Stimulated activated naive B cell treated with anti-CD40 and anti-IgM and Interleukin-4, amounts not matched to agents 10 μg/mL and 1 μg/mL and 100 μg/mL, for 72 hours (primary cell): ENCODE results near the gene PRR16.
A peak's percentile ranks its signal among the peaks of the same experiment; 100 is the strongest.
"Not testable (repeated sequence)": the region's sequence is repeated elsewhere in the genome, so short reads cannot be mapped to it uniquely, and the experiment has no call there.

ENCODE experiments used
- ATAC-seq, 2 donors: fragments of 150-1000 bp; cut with Tn5 transposase; replicated peaks; 2 replicates each; pipeline ENCODE4 v1.10.0; 2021; ENCODE audit warnings: moderate library complexity in 1 of 2
- DNase-seq: peaks from one replicate; pipeline ENCODE4 v3.0.0; 2021
- H3K27ac Mint-ChIP-seq: one replicate; pipeline ENCODE4 v1.8.0; 2022; ENCODE audit warnings: mild to moderate bottlenecking, mixed read lengths
- H3K27me3 Mint-ChIP-seq, 2 donors: one replicate each; pipeline ENCODE4 v1.8.0; 2022; ENCODE audit warnings: mixed read lengths in 2 of 2
- H3K36me3 Mint-ChIP-seq, 2 donors: one replicate each; pipeline ENCODE4 v1.8.0; 2022; ENCODE audit warnings: mixed read lengths in 2 of 2, mild to moderate bottlenecking in 1 of 2
- H3K4me1 Mint-ChIP-seq, 2 donors: one replicate each; pipeline ENCODE4 v1.8.0; 2022; ENCODE audit warnings: mixed read lengths in 2 of 2, mild to moderate bottlenecking in 1 of 2
- H3K4me3 Mint-ChIP-seq, 2 donors: one replicate each; pipeline ENCODE4 v1.8.0; 2022; ENCODE audit warnings: mild to moderate bottlenecking in 2 of 2, mixed read lengths in 2 of 2, moderate library complexity in 1 of 2
- H3K9me3 Mint-ChIP-seq, 2 donors: one replicate each; pipeline ENCODE4 v1.8.0; 2022; ENCODE audit warnings: mixed read lengths in 2 of 2, mild to moderate bottlenecking in 1 of 2

PRR16 gene

DNA sequence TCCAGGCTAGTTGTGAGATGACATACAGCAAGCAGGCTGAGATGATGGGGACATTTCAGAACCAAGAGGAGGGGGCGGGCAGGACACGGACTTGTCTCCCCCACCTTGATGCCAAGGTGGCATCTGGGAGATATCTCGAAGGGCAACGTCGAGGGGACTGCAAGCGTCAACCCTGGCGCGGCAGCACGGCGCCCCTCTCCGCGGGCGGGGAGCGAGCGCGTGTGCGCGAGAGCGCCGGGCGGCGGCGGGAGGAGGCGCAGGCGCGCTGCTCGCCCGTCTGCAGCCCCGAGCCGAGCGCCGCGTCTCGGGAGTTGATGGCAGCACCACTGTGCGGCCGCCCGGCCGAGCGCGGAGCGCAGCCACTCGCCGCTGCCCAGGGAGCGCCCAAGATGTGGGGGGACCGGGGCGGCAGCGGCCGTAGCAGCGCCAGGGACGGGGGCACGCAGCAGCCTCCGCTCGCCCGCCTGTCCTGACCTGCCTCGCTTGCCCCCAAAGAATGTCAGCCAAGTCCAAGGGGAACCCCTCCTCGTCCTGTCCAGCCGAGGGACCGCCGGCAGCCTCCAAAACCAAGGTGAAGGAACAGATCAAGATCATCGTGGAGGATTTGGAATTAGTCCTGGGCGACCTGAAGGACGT is at the start of gene PRR16:
TSS of gene PRR16 (plus strand) at position 310 of the 636 bp plus-strand sequence.
- peak; percentile 86 to 87 for ATAC-seq
- peak; percentile 19 for DNase-seq
- H3K4me3 Mint-ChIP-seq = peak within 1 kb of the TSS; percentile 88
- peak within 1 kb of the TSS; percentile 62 for H3K27ac Mint-ChIP-seq
- peaks cover 27 to 28% of the 10 kb centered on the region in 2 donors for H3K27me3 Mint-ChIP-seq
- H3K36me3 Mint-ChIP-seq = no peaks in the 10 kb centered on the region
- no peaks in the 10 kb centered on the region for H3K9me3 Mint-ChIP-seq
- H3K4me1 Mint-ChIP-seq = peaks cover 11 to 38% of the 10 kb centered on the region in 2 donors

DNA sequence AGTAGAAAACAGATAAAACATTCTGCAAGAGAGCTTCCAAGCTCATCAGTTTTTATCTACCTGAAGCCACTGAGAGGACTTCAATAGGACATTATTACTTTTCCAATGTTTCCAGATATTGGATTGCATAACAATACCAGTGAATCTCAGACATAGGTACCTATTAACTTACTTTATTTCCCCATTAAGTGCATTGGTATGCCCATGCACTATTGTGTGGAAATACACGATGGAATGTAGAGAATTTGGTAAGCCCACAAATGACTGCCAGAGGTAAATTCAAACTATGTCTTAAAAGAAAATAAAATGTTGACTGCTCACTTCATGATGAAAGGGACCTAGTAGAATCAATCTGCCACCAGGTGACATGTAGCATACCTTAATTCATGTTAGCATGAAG is 48.1 kb upstream of the PRR16 start:
- Mint-ChIP-seq H3K27ac (no peak overlapping the region), H3K4me3 (no peak overlapping the region), H3K4me1 (no peaks in the 10 kb centered on the region), H3K27me3 (no peaks in the 10 kb centered on the region), H3K36me3 (no peaks in the 10 kb centered on the region), H3K9me3 (peaks cover 0 to 2% of the 10 kb centered on the region in 2 donors)
- ATAC-seq (no peak), DNase-seq (no peak)

DNA sequence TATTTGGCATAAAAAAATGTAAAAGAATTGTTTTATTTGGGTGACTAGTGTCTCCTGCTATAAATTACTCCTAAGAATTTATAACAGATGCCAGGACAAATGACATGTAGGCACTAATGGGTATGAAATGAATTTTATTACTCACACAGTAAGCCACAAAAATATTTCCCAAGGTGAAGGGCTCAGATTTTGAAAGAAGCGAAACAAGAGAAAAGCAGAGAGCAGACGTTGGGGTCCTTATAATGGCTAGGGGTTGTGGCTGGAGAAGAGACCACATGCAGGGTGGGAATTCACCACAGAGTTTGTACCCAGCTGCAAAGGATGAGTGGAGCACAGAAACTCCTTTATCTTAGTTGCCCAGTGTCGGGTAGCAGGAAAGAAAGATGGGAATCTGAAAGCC is 45.0 kb upstream of the PRR16 start:
- H3K36me3 Mint-ChIP-seq = no peaks in the 10 kb centered on the region
- ATAC-seq (no peak), DNase-seq (no peak)
- H3K27me3 Mint-ChIP-seq = no peaks in the 10 kb centered on the region
- H3K4me3 Mint-ChIP-seq = no peak overlapping the region
- H3K27ac Mint-ChIP-seq = no peak overlapping the region
- H3K9me3 Mint-ChIP-seq = peaks cover 0 to under 1% of the 10 kb centered on the region in 2 donors
- H3K4me1 Mint-ChIP-seq = no peaks in the 10 kb centered on the region

DNA sequence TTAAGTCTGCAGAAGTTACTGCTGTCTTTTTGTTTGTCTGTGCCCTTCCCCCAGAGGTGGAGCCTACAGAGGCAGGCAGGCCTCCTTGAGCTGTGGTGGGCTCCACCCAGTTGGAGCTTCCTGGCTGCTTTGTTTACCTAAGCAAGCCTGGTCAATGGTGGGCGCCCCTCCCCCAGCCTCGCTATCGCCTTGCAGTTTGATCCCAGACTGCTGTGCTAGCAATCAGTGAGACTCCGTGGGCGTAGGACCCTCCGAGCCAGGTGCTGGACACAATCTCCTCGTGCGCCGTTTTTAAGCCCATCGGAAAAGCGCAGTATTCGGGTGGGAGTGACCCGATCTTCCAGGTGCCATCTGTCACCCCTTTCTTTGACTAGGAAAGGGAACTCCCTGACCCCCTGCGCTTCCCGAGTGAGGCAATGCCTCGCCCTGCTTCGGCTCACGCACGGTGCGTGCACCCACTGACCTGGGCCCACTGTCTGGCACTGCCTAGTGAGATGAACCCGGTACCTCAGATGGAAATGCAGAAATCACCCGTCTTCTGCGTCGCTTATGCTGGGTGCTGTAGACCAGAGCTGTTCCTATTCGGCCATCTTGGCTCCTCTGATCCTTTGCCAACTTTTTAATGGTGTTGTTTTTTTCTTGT is 37.3 kb upstream of the PRR16 start:
- ATAC-seq, H3K4me1 Mint-ChIP-seq, DNase-seq, H3K27ac Mint-ChIP-seq, H3K36me3 Mint-ChIP-seq, H3K4me3 Mint-ChIP-seq: not testable (repeated sequence)
- H3K9me3 Mint-ChIP-seq = peaks cover 17 to 18% of the 10 kb centered on the region in 2 donors
- peaks cover 0 to 13% of the 10 kb centered on the region in 2 donors for H3K27me3 Mint-ChIP-seq

DNA sequence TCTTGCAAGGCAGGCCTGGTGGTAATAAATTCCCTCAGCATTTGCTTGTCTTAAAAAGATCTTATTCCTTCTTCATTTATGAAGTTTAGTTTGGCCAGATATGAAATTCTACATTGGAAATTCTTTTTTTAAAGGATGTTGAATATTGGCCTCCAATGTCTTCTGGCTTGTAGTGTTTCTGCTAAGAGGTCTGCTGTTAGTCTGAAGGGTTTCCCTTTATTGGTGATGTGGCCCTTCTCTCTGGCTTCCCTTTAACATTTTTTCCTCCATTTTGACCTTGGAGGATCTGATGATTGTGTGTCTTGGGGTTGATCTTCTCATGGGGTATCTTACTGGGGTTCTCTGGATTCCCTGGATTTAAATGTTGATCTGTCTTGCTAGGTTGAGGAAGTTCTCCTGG is 33.5 kb upstream of the PRR16 start:
- no peak for DNase-seq
- Mint-ChIP-seq H3K9me3 (peaks cover 17 to 18% of the 10 kb centered on the region in 2 donors), H3K27me3 (peaks cover 0 to 13% of the 10 kb centered on the region in 2 donors), H3K4me3 (no peak overlapping the region), H3K36me3 (no peaks in the 10 kb centered on the region), H3K27ac (no peak overlapping the region), H3K4me1 (no peaks in the 10 kb centered on the region)
- ATAC-seq = no peak

DNA sequence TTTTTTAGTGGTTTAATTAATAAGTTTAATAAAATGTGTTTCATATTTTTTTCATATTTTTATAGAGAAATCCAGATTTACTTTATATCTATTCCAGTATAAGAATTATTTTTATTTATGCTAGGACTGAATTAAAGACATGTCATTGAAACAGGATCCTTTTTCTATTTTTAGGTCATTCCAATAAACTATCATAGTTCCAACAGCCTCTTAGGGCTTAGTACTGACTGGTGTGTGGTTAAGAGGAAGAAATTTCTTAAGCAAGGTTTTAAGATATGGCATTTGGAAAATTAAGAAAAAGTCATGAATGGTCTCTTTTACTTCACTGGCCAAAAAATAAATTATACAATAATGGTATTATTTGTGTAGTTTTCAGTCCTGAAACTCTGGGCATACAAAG is 31.2 kb upstream of the PRR16 start:
- Mint-ChIP-seq H3K4me3 (no peak overlapping the region), H3K4me1 (no peaks in the 10 kb centered on the region), H3K9me3 (peaks cover 17 to 18% of the 10 kb centered on the region in 2 donors), H3K36me3 (no peaks in the 10 kb centered on the region), H3K27me3 (peaks cover 4 to 18% of the 10 kb centered on the region in 2 donors), H3K27ac (no peak overlapping the region)
- DNase-seq = no peak
- no peak for ATAC-seq

DNA sequence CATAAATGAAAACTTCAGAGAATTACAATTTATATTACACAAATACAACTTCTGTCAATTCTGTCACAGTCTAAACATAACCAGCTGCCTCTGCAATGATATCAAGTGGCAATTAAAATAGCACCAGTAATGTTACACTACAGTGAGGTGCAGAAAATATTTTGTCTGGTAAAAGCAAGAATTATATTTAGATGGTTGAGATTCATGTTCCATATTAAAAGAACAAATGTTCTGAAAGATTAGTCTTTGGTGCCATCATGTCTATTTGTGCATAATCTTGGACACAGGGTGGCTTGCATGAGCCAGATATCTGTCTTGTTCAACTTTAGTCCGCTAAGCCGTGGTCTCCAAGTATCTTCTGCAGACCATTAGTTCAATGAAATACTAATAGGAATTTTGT is 29.0 kb upstream of the PRR16 start:
- Mint-ChIP-seq H3K36me3 (no peaks in the 10 kb centered on the region), H3K27me3 (peaks cover 4 to 12% of the 10 kb centered on the region in 2 donors), H3K4me1 (no peaks in the 10 kb centered on the region), H3K4me3 (no peak overlapping the region), H3K27ac (no peak overlapping the region), H3K9me3 (peaks cover 10 to 11% of the 10 kb centered on the region in 2 donors)
- DNase-seq (no peak), ATAC-seq (no peak)

DNA sequence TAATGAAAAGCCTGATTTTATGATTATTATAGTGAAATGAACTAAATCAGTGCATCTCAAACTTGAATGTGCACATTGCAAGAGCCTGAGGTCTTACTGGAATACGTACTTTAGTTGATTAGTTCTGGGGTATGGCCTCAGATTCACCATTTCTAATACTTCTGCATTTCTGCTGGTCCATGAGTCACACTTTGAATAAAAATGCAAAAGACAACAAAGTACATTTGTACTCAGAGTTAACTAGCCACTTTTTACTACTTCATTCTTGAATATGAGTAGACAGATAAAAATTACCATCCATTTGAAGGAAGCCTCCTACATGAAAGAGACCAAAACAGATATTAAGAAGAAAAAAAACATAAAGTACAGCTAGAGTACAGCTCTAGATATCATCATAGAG is 27.1 kb upstream of the PRR16 start:
- DNase-seq (no peak), ATAC-seq (no peak)
- H3K36me3 Mint-ChIP-seq = no peaks in the 10 kb centered on the region
- peaks cover 4 to 6% of the 10 kb centered on the region in 2 donors for H3K27me3 Mint-ChIP-seq
- no peaks in the 10 kb centered on the region for H3K4me1 Mint-ChIP-seq
- no peaks in the 10 kb centered on the region for H3K9me3 Mint-ChIP-seq
- H3K27ac Mint-ChIP-seq = no peak overlapping the region
- no peak overlapping the region for H3K4me3 Mint-ChIP-seq

DNA sequence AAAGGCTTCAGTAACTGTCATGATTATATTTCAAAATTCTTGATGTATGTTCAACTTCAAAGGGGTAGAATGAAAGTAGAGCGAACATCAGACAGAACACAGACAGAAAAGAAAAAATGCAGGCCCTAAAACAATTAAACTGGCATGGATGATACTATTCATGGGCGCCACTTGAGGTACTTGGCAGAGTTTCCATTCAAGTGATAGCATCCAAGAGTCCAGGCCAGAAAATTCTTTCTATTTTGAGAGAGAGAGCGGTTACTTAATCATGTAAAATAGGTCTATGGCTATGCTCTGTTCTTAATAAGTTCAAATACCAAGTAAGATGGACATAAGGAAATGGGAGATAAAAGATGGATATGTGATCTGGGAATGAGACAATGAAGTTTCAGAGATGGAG is 21.4 kb upstream of the PRR16 start:
- DNase-seq (no peak), ATAC-seq (no peak)
- no peaks in the 10 kb centered on the region for H3K4me1 Mint-ChIP-seq
- H3K27ac Mint-ChIP-seq = no peak overlapping the region
- H3K9me3 Mint-ChIP-seq = no peaks in the 10 kb centered on the region
- H3K27me3 Mint-ChIP-seq = no peaks in the 10 kb centered on the region
- H3K4me3 Mint-ChIP-seq = no peak overlapping the region
- H3K36me3 Mint-ChIP-seq = no peaks in the 10 kb centered on the region

DNA sequence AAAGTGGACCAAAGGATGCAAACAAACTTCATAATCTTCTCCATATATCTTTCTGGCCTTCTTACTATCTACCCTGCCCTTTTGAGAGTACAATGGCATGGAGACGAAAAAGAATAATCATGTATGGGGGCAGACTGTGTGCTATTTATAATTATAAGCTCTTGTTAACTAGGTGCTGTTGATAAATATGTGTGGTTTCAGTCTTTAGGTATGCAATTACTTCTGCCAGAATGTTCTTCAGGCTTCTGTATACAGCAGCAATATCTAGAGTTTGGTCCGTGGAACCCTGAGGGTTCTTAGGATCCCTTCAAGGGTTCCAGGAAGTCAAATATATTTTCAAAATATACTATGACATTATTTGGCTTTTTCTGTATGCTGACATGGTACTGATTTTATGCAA is 20.5 kb upstream of the PRR16 start:
- no peak overlapping the region for H3K27ac Mint-ChIP-seq
- H3K4me3 Mint-ChIP-seq = no peak overlapping the region

DNA sequence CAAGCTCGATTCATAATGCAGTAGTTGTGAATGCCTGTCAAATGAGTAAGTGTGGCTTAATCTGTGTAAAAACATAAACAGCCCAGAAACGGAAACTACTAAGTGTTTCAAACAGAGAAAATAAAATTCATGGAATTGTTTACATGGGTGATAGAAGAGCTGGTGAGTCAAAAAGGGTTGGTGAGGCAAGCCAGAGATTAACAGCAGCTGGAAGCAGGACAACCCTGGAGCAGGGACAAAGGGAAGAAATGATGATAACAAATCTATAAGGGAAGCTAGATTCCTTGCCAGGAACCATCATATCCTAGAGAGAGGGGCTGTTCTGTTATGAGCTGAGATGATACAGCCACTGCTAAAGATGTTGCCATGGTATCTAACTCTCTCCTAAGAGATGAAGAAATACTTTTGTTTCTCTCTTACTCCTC is 18.0 kb upstream of the PRR16 start:
- no peak for DNase-seq
- no peaks in the 10 kb centered on the region for H3K9me3 Mint-ChIP-seq

More for the DNA sequence above, 20.5 kb upstream of the PRR16 start:
- no peaks in the 10 kb centered on the region for H3K36me3 Mint-ChIP-seq
- no peaks in the 10 kb centered on the region for H3K27me3 Mint-ChIP-seq
- H3K4me1 Mint-ChIP-seq = no peaks in the 10 kb centered on the region
- no peak for DNase-seq
- H3K9me3 Mint-ChIP-seq = no peaks in the 10 kb centered on the region
- no peak for ATAC-seq

DNA sequence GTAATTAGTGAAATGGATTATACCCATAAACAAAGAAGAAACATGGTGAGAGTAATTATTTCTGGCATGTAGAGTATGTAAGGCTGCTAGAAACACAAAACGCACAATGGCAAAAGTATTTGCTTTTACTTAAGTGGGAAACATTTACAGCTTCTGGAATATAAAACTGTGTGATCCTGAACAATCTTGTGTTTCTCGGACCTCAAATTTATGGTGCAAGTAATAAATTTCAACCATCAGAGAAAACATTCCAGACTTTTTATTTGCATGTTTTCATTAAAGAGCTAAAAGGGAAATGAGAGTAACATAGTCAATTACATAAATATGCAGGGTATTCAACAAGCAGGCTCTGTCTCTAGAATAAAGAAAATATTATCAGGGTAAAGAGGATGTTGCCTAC is 17.2 kb upstream of the PRR16 start:
- H3K4me3 Mint-ChIP-seq = no peak overlapping the region
- peaks cover 0 to 4% of the 10 kb centered on the region in 2 donors for H3K27me3 Mint-ChIP-seq
- no peaks in the 10 kb centered on the region for H3K36me3 Mint-ChIP-seq
- H3K9me3 Mint-ChIP-seq = no peaks in the 10 kb centered on the region
- ATAC-seq = no peak
- no peaks in the 10 kb centered on the region for H3K4me1 Mint-ChIP-seq
- no peak for DNase-seq
- no peak overlapping the region for H3K27ac Mint-ChIP-seq

More for the DNA sequence above, 18.0 kb upstream of the PRR16 start:
- H3K27ac Mint-ChIP-seq = no peak overlapping the region
- no peak overlapping the region for H3K4me3 Mint-ChIP-seq
- no peaks in the 10 kb centered on the region for H3K36me3 Mint-ChIP-seq
- peaks cover 0 to 4% of the 10 kb centered on the region in 2 donors for H3K27me3 Mint-ChIP-seq
- H3K4me1 Mint-ChIP-seq = no peaks in the 10 kb centered on the region
- no peak for ATAC-seq

DNA sequence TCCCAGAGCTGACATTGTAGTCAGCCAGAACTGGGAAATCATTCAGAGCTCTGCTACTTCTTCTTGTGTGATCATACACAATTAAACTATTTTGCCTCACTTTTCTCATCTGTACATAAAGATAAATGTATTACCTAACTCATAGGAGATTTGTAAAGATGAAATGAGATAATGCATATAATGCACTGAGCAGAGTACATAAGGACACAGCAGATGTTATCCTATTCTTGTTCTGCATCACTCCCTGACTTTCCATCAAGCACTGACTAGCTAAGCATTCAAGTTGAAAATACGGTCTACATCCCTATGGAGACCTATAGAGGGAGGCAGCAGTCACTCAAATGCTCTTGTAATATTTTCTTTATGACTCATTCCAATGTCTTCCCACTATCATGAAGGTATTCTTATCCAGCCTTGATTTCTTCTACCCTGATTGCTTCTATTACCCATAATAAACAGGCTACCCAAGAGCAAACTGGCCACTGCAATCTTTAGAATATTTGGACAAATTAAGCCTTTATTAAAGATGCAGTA is 16.3 kb upstream of the PRR16 start:
- ATAC-seq (no peak), DNase-seq (no peak)
- Mint-ChIP-seq H3K36me3 (no peaks in the 10 kb centered on the region), H3K4me1 (no peaks in the 10 kb centered on the region), H3K9me3 (no peaks in the 10 kb centered on the region), H3K27ac (no peak overlapping the region), H3K27me3 (peaks cover 0 to 4% of the 10 kb centered on the region in 2 donors), H3K4me3 (no peak overlapping the region)

DNA sequence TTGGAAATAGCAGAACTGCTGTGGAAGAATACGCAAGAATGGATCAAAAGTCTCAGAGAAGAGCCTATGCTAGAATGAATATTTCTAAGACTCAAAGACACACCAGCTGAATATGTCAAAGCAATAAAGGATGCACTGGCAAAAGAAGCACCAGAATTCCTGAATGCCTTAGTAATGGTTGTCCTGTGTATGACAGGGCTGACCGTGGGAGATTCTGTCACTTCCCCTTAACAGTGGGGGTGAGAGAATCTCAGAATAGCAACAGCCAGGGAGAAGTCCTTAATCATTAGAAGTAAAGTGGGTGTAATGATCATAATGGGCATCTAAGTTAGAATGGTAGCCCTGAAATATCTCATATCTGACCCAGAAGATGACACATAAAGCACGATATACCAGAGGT is 14.6 kb upstream of the PRR16 start:
- H3K36me3 Mint-ChIP-seq = no peaks in the 10 kb centered on the region
- peaks cover 0 to 4% of the 10 kb centered on the region in 2 donors for H3K27me3 Mint-ChIP-seq
- H3K9me3 Mint-ChIP-seq = no peaks in the 10 kb centered on the region
- no peaks in the 10 kb centered on the region for H3K4me1 Mint-ChIP-seq
- no peak overlapping the region for H3K27ac Mint-ChIP-seq
- DNase-seq (no peak), ATAC-seq (no peak)
- H3K4me3 Mint-ChIP-seq = no peak overlapping the region

DNA sequence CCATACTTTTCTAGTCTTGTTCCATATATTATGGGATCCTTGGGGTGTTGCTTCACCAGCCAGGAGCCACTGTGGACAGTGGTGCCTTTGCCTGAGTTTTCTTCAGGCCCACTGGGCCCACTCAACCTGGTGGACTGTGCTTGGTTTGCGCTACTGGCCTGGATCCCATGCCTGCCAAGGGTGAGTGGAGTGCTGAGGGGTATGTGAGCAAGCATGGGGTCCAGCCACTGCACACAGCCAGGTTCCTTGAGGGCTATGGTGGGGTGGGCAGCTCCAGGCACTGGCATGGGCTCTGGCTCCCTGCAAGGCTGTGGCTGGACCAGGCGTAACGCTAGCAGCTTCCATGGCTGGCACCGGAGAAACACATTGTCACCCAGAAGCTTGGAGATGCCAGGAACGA is 13.2 kb upstream of the PRR16 start:
- no peak overlapping the region for H3K27ac Mint-ChIP-seq
- no peaks in the 10 kb centered on the region for H3K4me1 Mint-ChIP-seq
- H3K4me3 Mint-ChIP-seq = no peak overlapping the region
- no peaks in the 10 kb centered on the region for H3K36me3 Mint-ChIP-seq
- no peak for DNase-seq
- H3K27me3 Mint-ChIP-seq = peaks cover 0 to 4% of the 10 kb centered on the region in 2 donors
- no peak for ATAC-seq
- no peaks in the 10 kb centered on the region for H3K9me3 Mint-ChIP-seq
